ENCODE measurements around the gene IGFBP7.

Gene IGFBP7

DNA sequence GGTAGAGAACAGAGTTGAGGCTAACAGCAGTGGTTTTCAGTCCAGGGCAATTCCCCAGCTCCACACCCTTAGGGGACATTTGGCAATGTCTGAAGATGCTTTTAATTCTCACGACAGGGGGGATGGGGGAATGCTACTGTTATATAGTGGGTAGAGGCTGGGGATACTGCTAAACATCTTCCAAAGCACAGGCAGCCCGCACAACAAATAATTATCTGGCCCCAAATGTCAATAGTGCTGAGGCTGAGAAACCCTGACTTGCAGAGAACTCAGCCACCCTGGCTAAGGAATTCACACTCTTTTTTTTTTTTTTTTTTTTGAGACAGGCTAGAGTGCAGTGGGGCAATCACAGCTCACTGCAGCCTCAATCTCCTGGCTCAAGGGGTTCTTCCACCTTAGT is 70.8 kb downstream of the IGFBP7 start:
- DNase-seq: no peak

DNA sequence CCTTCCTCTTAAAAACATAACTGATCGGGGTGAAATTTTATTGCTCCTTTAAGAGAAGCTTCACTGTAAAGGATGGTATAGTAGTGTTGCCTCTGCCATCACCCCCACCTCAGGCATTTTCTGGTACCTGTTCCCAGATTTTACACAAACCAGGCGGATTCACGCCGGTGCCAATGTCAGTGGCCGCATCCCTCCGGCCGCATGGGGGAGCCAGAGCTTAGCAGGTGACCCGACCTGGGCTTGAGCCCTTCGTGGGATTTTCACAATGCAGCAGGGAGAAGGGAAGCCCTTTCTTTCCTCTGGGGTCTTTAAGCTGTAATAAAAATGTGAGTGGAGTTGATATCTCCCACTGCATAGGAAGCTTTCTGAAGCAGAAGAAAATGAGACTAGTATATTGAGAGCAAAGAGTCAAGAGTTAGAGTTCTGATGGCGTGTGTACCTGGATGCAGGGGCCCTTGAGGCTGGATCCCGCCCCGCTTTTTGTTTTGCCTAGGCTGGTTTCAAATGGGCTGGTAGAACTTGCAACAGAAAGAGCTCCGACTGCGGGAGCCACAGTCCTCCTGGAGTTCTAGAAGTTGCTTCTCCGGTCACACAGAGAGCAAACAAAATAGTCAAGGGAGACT is 72.1 kb downstream of the IGFBP7 start:
- no peak for DNase-seq

DNA sequence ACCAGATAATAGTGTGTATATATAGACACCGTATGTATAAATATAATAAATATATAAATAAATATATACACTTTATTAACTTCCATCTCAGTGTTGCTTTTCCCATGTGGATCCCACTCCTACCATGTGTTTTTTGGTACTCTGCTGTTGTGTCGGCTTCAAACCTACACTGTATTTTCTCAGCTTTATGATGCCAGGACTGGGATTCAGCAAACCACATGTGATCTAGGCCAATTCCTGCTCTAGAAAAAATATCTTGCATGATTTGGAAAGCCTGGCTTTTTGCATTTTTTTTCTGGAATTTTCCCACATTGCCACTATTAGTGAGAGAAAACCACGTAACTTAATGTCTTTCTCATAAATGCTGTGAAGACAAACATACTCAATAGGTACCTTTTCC is 75.7 kb downstream of the IGFBP7 start:
- no peak for DNase-seq

DNA sequence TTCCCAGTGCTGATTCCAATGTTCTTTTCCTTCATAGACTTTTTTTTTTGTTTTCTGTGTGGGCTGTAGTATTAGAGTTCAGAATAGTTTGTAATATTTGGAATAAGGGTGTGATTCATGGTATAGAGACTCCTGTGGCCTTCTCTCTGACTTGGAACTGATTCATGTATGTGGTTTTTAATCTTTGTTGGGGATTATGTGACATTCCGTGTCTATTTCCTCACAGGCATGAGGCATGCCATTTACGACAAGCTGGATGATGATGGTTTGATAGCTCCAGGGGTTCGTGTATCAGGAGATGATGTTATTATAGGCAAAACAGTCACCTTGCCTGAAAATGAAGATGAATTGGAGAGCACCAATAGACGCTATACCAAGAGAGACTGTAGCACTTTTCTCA is 87.1 kb downstream of the IGFBP7 start:
- DNase-seq: no peak

DNA sequence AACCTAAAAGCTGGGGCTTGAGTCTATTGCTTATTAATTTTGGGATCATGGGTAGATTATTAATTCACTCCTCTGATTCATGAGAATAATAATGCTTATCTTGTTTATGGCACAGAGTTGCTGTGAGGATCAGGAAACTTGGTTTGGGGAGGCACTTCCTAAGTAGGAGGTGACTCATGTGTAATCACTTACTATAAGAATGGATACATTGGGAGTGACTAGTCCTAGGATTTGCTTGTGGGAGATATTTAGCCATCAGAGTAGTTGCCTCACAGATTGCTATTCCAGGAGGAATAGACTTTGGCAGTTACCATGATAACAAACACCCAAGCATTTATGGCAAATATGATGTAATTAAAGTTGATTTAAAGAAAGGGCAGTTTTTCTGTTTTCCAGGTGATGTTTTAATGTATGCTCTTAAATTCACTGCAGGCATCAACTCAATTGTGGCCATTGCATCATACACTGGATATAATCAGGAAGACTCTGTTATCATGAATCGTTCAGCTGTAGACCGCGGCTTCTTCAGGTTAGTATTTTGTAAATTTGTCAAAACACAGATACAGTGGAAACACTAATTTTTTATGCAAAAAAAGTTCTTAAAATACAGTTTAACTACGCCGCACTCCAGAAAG is 89.6 kb downstream of the IGFBP7 start:
- no peak for DNase-seq

DNA sequence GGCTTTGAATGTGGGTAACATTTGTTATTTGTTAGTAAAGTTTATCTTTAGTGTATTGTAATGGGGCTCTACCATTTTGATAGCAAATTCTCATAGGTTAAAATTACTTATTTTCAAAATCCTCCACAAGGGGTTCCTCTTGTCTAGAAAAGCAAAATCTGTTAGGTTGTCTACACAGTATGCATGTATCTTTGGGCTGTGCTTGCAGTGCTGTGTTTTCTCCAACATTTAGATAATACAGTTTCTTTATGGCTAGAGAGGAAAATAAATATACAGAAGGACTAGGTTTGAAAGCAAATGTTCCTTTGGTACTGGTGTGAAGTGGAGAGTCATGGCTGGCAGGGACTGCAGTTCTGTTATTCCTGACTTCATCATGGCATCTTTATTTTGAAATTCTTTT is 91.2 kb downstream of the IGFBP7 start:
- no peak for DNase-seq

DNA sequence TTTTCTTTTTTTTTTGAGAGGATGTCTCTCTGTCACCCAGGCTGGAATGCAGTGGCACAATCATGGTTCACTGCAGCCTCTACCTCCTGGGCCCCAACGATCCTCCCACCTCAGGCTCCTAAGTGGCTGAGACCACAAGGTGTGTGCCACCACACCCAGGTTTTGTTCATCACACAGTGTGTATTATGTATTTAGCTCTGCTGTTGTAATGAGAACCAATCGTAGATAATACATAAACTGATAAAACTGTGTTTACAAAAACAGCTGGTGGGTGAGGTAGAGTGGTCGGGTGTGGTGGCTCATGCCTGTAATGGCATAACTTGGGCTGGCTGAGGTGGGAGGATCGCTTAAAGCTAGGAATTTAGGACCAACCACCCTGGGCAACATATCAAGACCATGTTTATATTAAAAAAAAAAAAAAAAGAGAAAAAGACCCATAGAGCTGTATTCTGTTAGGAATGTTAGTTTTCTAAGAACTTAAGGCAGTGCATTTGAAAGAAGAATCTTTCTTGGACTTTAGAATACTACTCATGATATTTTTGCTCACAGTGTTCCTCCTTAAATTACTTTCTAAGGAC is 96.6 kb downstream of the IGFBP7 start:
- no peak for DNase-seq

DNA sequence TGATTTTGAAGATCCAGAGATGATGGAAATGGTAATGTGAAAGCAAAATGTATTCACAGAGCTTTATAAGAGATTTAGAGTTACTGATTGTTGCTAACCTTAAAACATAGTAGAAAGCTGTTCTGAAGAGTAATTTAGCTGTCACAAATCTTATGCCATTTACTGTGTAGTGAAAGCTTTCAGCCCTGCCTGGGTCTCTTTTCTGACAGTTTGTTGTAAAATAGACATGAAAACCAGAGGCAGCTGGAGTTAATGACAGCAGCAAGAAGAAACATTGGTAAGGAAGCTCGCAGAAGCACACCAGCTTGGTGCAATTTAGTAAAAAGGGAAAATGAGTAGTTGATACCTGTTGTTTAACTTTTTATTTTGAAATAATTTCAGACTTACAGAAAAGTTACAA is 110.4 kb downstream of the IGFBP7 start:
- no peak for DNase-seq

DNA sequence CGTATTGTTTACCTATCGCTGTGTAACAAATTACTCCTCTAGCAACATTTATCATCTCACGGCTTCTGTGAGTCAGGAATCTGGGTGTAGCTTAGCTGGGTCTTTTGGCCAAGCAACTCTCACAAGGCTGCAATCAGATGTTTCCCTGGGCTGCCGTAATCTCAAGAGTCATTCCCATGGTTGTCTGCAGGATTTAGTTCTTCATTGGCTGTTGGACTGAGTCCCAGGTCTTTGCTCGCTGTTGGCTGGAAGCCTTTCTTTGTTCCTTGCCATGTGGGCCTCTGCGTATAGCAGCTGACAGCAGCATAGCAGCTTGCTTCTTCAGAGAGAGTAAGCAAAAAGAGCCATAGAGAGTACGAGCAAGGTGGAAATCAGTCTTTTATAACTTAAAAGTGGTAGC is 114.7 kb downstream of the IGFBP7 start:
- DNase-seq: no peak

DNA sequence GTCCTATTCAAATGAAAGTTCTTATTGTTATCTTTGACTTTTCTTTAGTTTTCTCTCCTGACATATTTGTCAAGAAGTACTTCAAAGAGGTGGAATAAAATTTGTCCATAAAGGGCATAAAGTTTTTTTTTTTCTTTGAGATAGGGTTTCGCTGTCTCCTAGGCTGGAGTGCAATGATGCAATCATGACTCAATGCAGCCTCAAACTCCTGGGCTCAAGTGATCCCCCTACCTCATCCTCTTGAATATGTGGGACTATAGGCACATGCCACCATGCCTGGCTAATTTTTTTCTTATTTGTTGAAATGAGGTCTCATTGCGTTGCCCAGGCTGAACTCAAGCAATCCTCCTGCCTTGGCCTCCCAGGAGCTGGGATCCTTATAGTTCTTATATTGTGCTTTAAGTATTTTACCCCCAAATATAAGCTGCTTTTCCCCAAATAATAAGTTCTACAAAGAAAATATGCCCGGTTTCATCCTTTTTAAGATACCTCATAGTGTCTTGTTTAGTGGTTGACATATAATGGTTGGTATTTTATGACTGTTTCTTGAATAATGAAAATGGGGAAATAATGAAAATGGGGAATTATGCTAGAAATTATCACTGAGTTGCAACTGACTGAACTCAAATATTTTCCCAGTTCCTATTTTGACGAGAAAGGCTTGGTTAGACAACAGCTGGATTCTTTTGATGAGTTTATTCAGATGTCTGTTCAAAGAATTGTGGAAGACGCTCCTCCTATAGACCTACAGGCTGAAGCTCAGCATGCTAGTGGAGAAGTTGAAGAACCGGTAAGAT is 119.9 kb downstream of the IGFBP7 start:
- DNase-seq: no peak

DNA sequence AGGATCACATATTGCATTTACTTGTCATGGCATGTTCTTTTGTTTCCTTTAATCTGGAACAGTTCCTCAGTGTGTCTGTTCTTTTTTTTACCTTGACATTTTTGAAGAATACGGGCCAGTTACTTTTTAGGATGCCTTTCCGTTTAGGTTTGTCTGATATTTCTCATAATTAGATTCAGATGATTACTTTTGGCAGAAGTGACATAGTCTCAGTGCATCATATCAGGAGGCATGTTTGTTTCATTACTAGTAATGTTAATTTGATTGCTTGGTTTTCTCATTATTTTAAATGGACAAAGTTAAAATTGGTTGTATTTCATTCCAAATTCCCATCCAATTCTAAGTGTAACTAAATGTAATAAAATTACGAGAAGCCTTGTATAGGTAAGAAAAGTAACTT is 123.2 kb downstream of the IGFBP7 start:
- no peak for DNase-seq

DNA sequence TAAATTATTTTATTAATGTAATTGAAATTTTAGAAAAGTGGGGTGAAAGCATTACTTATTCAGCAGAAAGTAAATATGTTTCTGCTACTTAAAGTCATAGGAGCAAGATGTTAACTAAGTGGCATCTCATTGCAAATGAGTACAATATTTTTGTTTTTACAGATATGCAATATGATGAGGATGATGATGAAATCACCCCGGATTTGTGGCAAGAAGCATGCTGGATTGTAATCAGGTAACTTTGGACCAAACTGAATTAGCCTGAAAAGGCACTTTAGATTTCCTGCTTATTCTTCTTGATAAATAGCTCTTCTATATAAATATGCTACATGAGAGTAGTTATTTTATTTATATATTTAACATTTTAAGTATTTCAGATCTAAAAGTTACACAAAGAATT is 124.0 kb downstream of the IGFBP7 start:
- DNase-seq: no peak

DNA sequence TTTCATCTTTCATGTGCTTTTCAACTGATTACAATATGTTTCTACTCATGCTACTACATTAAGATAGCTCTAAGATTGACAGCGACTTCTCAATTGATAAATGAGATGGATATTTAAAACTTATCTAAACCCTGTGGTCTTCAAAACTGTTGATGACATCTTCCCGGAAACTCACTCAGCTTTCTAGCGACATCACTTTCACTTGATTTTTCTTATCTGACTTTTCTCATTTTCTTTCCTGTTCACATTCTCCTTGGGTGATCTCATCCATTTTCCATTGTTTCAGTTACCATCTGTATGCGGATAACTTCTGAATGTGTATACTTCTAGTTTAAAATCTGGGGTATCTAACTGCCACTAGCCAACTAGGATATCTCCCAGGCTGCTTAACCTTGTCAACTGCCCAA is 128.4 kb downstream of the IGFBP7 start:
- DNase-seq: no peak
